ENCODE data around the gene FAM107B. TPM values are rescaled to one million over a fixed set of nuclear protein-coding genes. Genes with fewer than 3 reads are reported as not detected.
A peak's percentile ranks its signal among the peaks of the same experiment; 100 is the strongest.

FAM107B gene
- total RNA-seq, 6 experiments from 2014 or later, result 58.6 to 116 (median 68.7) TPM

GRCh38 chr10:14687340-14687739, 87.4 kb downstream of the FAM107B start:
- no peaks in the 10 kb centered on the region for H3K27me3 ChIP-seq
- intact Hi-C loops (cut with DNase I), result no loop called here
- DNase-seq (no peak), ATAC-seq (peak; percentile 34 to 77 (median 38))
- 58% methylated on average over 1 of the region's 1 CpG for WGBS (ENCODE audit: insufficient coverage, low coverage, low lambda C conversion rate, missing lambda C conversion rate)
- TF ChIP-seq CTCF (IDR thresholded peaks at IDR 0.05), result no peak
- no peak for TF ChIP-seq POLR2A (IDR thresholded peaks at IDR 0.05)
- no peaks in the 10 kb centered on the region for H3K9me3 ChIP-seq
- no peaks in the 10 kb centered on the region for H3K4me1 ChIP-seq
- no peak overlapping the region for H3K4me3 ChIP-seq
- no peaks in the 10 kb centered on the region for H3K36me3 ChIP-seq
- H3K27ac ChIP-seq, result no peak overlapping the region

- no peak for TF ChIP-seq POLR2A (IDR thresholded peaks at IDR 0.05)
- no peak for TF ChIP-seq CTCF (IDR thresholded peaks at IDR 0.05)
- H3K27ac ChIP-seq, result no peak overlapping the region
Observed at GRCh38 chr10:14686356-14686755, 88.3 kb downstream of the FAM107B start.

GRCh38 chr10:14684354-14684753, 90.3 kb downstream of the FAM107B start:
- H3K36me3 ChIP-seq, result no peaks in the 10 kb centered on the region
- DNase-seq, result no peak
- no peaks in the 10 kb centered on the region for H3K4me1 ChIP-seq
- H3K27me3 ChIP-seq, result no peaks in the 10 kb centered on the region
- intact Hi-C loops (cut with DNase I), result no loop called here
- no peak for ATAC-seq
- WGBS (ENCODE audit: insufficient coverage, low coverage, low lambda C conversion rate, missing lambda C conversion rate), result 83% methylated on average over 2 of the region's 2 CpGs
- H3K27ac ChIP-seq, result no peak overlapping the region
- TF ChIP-seq CTCF (IDR thresholded peaks at IDR 0.05) (no peak), POLR2A (IDR thresholded peaks at IDR 0.05) (no peak)
- no peak overlapping the region for H3K4me3 ChIP-seq
- no peaks in the 10 kb centered on the region for H3K9me3 ChIP-seq

More at GRCh38 chr10:14686356-14686755, 88.3 kb downstream of the FAM107B start:
- Histone ChIP-seq H3K4me1 (no peaks in the 10 kb centered on the region), H3K27me3 (no peaks in the 10 kb centered on the region), H3K9me3 (no peaks in the 10 kb centered on the region), H3K36me3 (no peaks in the 10 kb centered on the region), H3K4me3 (no peak overlapping the region)
- no peak for DNase-seq
- intact Hi-C loops (cut with DNase I), result no loop called here
- no peak for ATAC-seq
- 84% methylated on average over 2 of the region's 5 CpGs for WGBS (ENCODE audit: insufficient coverage, low coverage, low lambda C conversion rate, missing lambda C conversion rate)

GRCh38 chr10:14683256-14683655, 91.4 kb downstream of the FAM107B start:
- no peak overlapping the region for H3K27ac ChIP-seq
- 32% methylated on average over 6 of the region's 6 CpGs for WGBS (ENCODE audit: insufficient coverage, low coverage, low lambda C conversion rate, missing lambda C conversion rate)
- no peak for DNase-seq
- ATAC-seq, result no peak
- intact Hi-C loops (cut with DNase I), result no loop called here
- H3K9me3 ChIP-seq, result no peaks in the 10 kb centered on the region
- H3K4me1 ChIP-seq, result no peaks in the 10 kb centered on the region
- H3K4me3 ChIP-seq, result no peak overlapping the region
- H3K36me3 ChIP-seq, result no peaks in the 10 kb centered on the region
- no peak for TF ChIP-seq CTCF (IDR thresholded peaks at IDR 0.05)
- no peak for TF ChIP-seq POLR2A (IDR thresholded peaks at IDR 0.05)
- H3K27me3 ChIP-seq, result no peaks in the 10 kb centered on the region

GRCh38 chr10:14681802-14682201, 92.9 kb downstream of the FAM107B start:
- no peak for ATAC-seq
- 90% methylated on average over 7 of the region's 7 CpGs for WGBS (ENCODE audit: insufficient coverage, low coverage, low lambda C conversion rate, missing lambda C conversion rate)
- Histone ChIP-seq H3K4me1 (no peaks in the 10 kb centered on the region), H3K9me3 (no peaks in the 10 kb centered on the region), H3K27ac (no peak overlapping the region), H3K27me3 (no peaks in the 10 kb centered on the region), H3K4me3 (no peak overlapping the region), H3K36me3 (no peaks in the 10 kb centered on the region)
- no peak for DNase-seq
- TF ChIP-seq CTCF (IDR thresholded peaks at IDR 0.05), result no peak
- TF ChIP-seq POLR2A (IDR thresholded peaks at IDR 0.05), result no peak
- intact Hi-C loops (cut with DNase I), result no loop called here

Data from right lobe of liver (tissue), 6 donors.